Uterus (tissue), 4 donors: ENCODE measurements around the gene KRT79. TPM values are rescaled to one million over a fixed set of nuclear protein-coding genes. Genes with fewer than 3 reads are reported as not detected.

Source experiments
- DNase-seq, 2 donors: peaks; one replicate each; pipeline ENCODE4 v3.0.0-alpha.2; 2019 to 2020
- H3K27ac ChIP-seq, 2 donors: fragments of 200-600 bp; sonication (generic); 1 replicate in 1 of 2; 2 replicates in 1 of 2; pipeline ENCODE4 v1.5.1; 2016 to 2018
- H3K27me3 ChIP-seq, 2 donors: fragments of 200-600 bp; sonication (generic); one replicate each; pipeline ENCODE4 v1.5.1; 2018 to 2019; ENCODE audit warnings: control low read depth in 1 of 2
- H3K36me3 ChIP-seq, 2 donors: fragments of 200-600 bp; sonication (generic); one replicate each; pipeline ENCODE4 v1.5.1; 2019; ENCODE audit warnings: control low read depth in 1 of 2
- H3K4me1 ChIP-seq, 2 donors: fragments of 200-600 bp; sonication (generic); one replicate each; pipeline ENCODE4 v1.5.1; 2018 to 2019; ENCODE audit warnings: control low read depth in 1 of 2
- H3K4me3 ChIP-seq, 2 donors: fragments of 200-600 bp; sonication (generic); 1 replicate in 1 of 2; 2 replicates in 1 of 2; pipeline ENCODE4 v1.5.1; 2018 to 2019; ENCODE audit warnings: mild to moderate bottlenecking in 1 of 2
- H3K9me3 ChIP-seq, 2 donors: fragments of 200-600 bp; sonication (generic); one replicate each; pipeline ENCODE4 v1.5.1; 2019; ENCODE audit warnings: control low read depth in 1 of 2
- POLR2A ChIP-seq, 2 donors: fragments of 450-650 bp; IDR thresholded peaks; one replicate each; pipeline ENCODE4 v1.6.1; 2016; ENCODE audit warnings: antibody characterized with exemption in 2 of 2, mild to moderate bottlenecking in 1 of 2, moderate library complexity in 1 of 2
- intact Hi-C: fragments of 100-400 bp; cut with DNase I; formaldehyde crosslinking; loops from one replicate; pipeline ENCODE4 v1.15.1; 2023; ENCODE audit warnings: low total_unique reads
- total RNA-seq, 4 donors: library from RNA; depleted of rRNA in 3 of 4; stranded (reverse); fragments of >200 nt in 3 of 4; gene quantifications; one replicate each; pipeline versions ENCODE4 v1.1.0 to v1.2.4, GENCODE V29; 2014 to 2023
- TF ChIP-seq, protein P1 (sequence below), 4 experiments: fragments of 200-600 bp in 2 of 4; fragments of 450-650 bp in 2 of 4; sonication (generic) in 2 of 4; IDR thresholded peaks; one replicate each; pipeline ENCODE4 v1.5.1; 2016 to 2019; ENCODE audit warnings: antibody characterized with exemption in 4 of 4, mild to moderate bottlenecking in 2 of 4, moderate library complexity in 1 of 4
- donor health status: DM: yes; HTN: yes; CAD: no.

Gene KRT79
- total RNA-seq, 4 donors from 2014 or later, result not detected

- intact Hi-C loops, result no loop called here
- no peaks in the 10 kb centered on the region for H3K27me3 ChIP-seq
- no peaks in the 10 kb centered on the region for H3K36me3 ChIP-seq
- H3K4me3 ChIP-seq, result no peak overlapping the region
- no peak for TF ChIP-seq POLR2A (IDR thresholded peaks at IDR 0.05)
- TF ChIP-seq, protein P1, sequence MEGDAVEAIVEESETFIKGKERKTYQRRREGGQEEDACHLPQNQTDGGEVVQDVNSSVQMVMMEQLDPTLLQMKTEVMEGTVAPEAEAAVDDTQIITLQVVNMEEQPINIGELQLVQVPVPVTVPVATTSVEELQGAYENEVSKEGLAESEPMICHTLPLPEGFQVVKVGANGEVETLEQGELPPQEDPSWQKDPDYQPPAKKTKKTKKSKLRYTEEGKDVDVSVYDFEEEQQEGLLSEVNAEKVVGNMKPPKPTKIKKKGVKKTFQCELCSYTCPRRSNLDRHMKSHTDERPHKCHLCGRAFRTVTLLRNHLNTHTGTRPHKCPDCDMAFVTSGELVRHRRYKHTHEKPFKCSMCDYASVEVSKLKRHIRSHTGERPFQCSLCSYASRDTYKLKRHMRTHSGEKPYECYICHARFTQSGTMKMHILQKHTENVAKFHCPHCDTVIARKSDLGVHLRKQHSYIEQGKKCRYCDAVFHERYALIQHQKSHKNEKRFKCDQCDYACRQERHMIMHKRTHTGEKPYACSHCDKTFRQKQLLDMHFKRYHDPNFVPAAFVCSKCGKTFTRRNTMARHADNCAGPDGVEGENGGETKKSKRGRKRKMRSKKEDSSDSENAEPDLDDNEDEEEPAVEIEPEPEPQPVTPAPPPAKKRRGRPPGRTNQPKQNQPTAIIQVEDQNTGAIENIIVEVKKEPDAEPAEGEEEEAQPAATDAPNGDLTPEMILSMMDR (IDR thresholded peaks at IDR 0.05), result no peak
- H3K4me1 ChIP-seq, result no peaks in the 10 kb centered on the region
- H3K27ac ChIP-seq, result no peak overlapping the region
- no peaks in the 10 kb centered on the region for H3K9me3 ChIP-seq
- no peak for DNase-seq
These were observed 35.2 kb downstream of the KRT79 start for GRCh38 chr12:52798671-52799504.

GRCh38 chr12:52798003-52798670 is 36.0 kb downstream of the KRT79 start:
- no peaks in the 10 kb centered on the region for H3K27me3 ChIP-seq
- H3K4me3 ChIP-seq, result no peak overlapping the region
- no peaks in the 10 kb centered on the region for H3K36me3 ChIP-seq
- H3K27ac ChIP-seq, result no peak overlapping the region
- H3K4me1 ChIP-seq, result no peaks in the 10 kb centered on the region
- intact Hi-C loops, result no loop called here
- TF ChIP-seq POLR2A (IDR thresholded peaks at IDR 0.05), result no peak
- TF ChIP-seq, protein P1 (IDR thresholded peaks at IDR 0.05), result no peak
- no peaks in the 10 kb centered on the region for H3K9me3 ChIP-seq
- no peak for DNase-seq

GRCh38 chr12:52797529-52797894 is 36.6 kb downstream of the KRT79 start:
- H3K9me3 ChIP-seq, result no peaks in the 10 kb centered on the region
- no peak for DNase-seq
- H3K4me1 ChIP-seq, result no peaks in the 10 kb centered on the region
- TF ChIP-seq, protein P1 (IDR thresholded peaks at IDR 0.05), result no peak
- TF ChIP-seq POLR2A (IDR thresholded peaks at IDR 0.05), result no peak
- intact Hi-C loops, result no loop called here
- no peak overlapping the region for H3K4me3 ChIP-seq
- no peaks in the 10 kb centered on the region for H3K36me3 ChIP-seq
- H3K27ac ChIP-seq, result no peak overlapping the region
- H3K27me3 ChIP-seq, result no peaks in the 10 kb centered on the region

DNA sequence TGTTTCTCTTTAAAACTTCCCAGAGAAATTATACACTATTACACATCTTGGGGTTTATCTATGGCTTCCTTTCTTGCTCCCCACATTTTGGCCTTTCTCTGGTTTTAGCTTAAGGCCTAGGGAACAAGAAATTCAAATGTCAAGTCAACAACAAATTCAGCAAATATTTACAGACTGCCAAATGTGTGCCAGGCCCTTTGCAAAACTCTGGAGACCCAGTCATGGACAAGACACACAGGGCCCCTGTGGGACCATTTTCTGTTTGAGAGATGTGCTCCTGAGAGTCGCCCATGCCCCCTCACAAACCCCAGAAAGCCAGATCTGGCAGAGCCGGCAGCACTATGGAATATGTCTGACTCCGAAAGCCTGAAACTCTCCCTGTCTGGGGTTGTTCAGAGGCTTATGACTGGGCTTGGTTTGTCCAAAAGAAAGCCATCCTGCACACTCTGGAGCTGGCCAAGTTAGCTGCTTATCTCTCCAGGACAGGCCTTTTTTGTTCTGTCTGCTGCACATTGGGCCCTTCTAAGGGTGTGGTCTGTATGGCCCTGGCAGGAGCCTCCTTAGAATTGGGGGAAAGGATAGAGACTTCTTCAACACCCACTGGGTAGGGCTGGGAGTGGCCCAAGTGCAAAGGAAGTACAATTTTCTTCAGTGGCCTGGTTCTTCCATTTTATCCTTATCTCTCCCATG is 37.1 kb downstream of the KRT79 start:
- no peak for TF ChIP-seq POLR2A (IDR thresholded peaks at IDR 0.05)
- TF ChIP-seq, protein P1 (IDR thresholded peaks at IDR 0.05), result no peak
- Histone ChIP-seq H3K27me3 (no peaks in the 10 kb centered on the region), H3K4me1 (no peaks in the 10 kb centered on the region), H3K4me3 (no peak overlapping the region), H3K36me3 (no peaks in the 10 kb centered on the region), H3K27ac (no peak overlapping the region), H3K9me3 (no peaks in the 10 kb centered on the region)
- intact Hi-C loops, result no loop called here
- DNase-seq, result no peak

DNA sequence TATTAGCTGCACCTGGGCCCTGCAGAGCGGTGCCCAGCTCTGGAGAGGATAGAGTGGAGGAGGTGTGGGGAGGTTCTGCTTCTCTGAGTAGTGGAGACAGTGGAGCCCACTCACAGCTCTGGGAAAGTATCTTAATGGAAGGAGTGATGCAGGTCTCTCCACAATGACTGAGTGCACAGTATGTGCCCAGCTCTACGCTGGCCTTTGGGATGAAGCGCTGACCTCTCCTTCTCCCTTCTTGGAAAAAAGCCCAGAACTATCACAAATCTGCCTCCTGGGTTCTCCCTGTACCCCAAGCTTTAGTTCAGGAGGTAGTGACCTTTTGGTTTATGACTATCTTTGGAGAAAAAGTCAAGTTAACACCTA is 37.7 kb downstream of the KRT79 start:
- no peaks in the 10 kb centered on the region for H3K36me3 ChIP-seq
- no peak for DNase-seq
- TF ChIP-seq, protein P1 (IDR thresholded peaks at IDR 0.05), result no peak
- no peak for TF ChIP-seq POLR2A (IDR thresholded peaks at IDR 0.05)

More for the DNA sequence above, 37.7 kb downstream of the KRT79 start:
- Histone ChIP-seq H3K27me3 (no peaks in the 10 kb centered on the region), H3K9me3 (no peaks in the 10 kb centered on the region), H3K27ac (no peak overlapping the region), H3K4me3 (no peak overlapping the region), H3K4me1 (no peaks in the 10 kb centered on the region)
- intact Hi-C loops, result no loop called here
